IPS DF 6.9 (cell line): ENCODE results near the gene SEPHS1.
"Not testable (repeated sequence)": the region's sequence is repeated elsewhere in the genome, so short reads cannot be mapped to it uniquely, and the experiment has no call there.

Source experiments
- DNase-seq: peaks from one replicate; pipeline ENCODE4 v3.0.0-alpha.2; 2013; ENCODE audit warnings: low read depth, low spot score
- H3K27ac ChIP-seq: one replicate; pipeline ENCODE4 v1.5.1; 2013; ENCODE audit warnings: low read length, control low read depth
- H3K27me3 ChIP-seq: 2 replicates; pipeline ENCODE4 v1.6.1; 2013; ENCODE audit warnings: mild to moderate bottlenecking, low read length; ENCODE audit not compliant: control insufficient read depth, insufficient read depth
- H3K36me3 ChIP-seq: 2 replicates; pipeline ENCODE4 v1.6.1; 2013; ENCODE audit warnings: low read length; ENCODE audit not compliant: control insufficient read depth, insufficient read depth
- H3K4me1 ChIP-seq: 2 replicates; pipeline ENCODE4 v1.6.1; 2013; ENCODE audit warnings: low read length; ENCODE audit not compliant: control insufficient read depth, insufficient read depth
- H3K4me3 ChIP-seq: 2 replicates; pipeline ENCODE4 v1.5.1; 2013; ENCODE audit warnings: mild to moderate bottlenecking, low read length
- H3K9me3 ChIP-seq: 2 replicates; pipeline ENCODE4 v1.6.1; 2013; ENCODE audit warnings: low read length, inconsistent platforms; ENCODE audit not compliant: control insufficient read depth, insufficient read depth
- WGBS: extraction: QIAGEN DNeasy Blood & Tissue Kit; methylation state at CpG from one replicate; pipeline ENCODE4 v1.1.7; 2013; ENCODE audit warnings: mixed read lengths, missing lambda C conversion rate; ENCODE audit not compliant: insufficient read length, insufficient coverage; 5-methylcytosine and 5-hydroxymethylcytosine counted together

The SEPHS1 gene

GRCh38 chr10:13340626-13341376 is 7.3 kb downstream of the SEPHS1 start:
- WGBS: no CpG with 5 or more reads among the region's 12 CpGs
- Histone ChIP-seq H3K9me3 (no peaks in the 10 kb centered on the region), H3K27ac (no peak overlapping the region), H3K4me1 (peaks cover 4% of the 10 kb centered on the region), H3K4me3 (no peak overlapping the region), H3K27me3 (no peaks in the 10 kb centered on the region), H3K36me3 (peaks cover 24% of the 10 kb centered on the region; the same call in 1 of the 2 replicates)
- DNase-seq: no peak

DNA sequence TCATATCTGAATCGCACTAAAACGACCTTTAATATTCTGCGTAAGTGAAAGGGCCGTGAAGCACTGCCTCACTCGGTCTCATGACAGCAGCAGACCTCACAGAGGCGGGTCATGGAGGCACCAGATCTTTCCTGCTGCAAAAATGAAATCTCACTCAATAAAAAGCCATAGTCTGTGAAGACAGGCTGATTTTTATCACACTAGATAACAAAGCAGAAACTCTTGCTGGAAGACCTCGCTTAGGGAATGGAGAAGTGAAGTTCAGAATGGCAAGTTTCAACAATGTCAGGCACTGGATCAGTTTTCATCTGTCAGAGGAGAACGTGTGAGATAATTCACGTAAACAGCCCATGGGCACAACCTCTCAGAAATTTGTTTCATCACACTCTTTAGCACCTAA is 8.0 kb downstream of the SEPHS1 start:
- Histone ChIP-seq H3K4me3 (no peak overlapping the region), H3K27ac (no peak overlapping the region), H3K9me3 (no peaks in the 10 kb centered on the region), H3K36me3 (peaks cover 29% of the 10 kb centered on the region), H3K4me1 (peaks cover 4% of the 10 kb centered on the region), H3K27me3 (no peaks in the 10 kb centered on the region)
- no peak for DNase-seq
- no CpG with 5 or more reads among the region's 9 CpGs for whole genome bisulfite sequencing

DNA sequence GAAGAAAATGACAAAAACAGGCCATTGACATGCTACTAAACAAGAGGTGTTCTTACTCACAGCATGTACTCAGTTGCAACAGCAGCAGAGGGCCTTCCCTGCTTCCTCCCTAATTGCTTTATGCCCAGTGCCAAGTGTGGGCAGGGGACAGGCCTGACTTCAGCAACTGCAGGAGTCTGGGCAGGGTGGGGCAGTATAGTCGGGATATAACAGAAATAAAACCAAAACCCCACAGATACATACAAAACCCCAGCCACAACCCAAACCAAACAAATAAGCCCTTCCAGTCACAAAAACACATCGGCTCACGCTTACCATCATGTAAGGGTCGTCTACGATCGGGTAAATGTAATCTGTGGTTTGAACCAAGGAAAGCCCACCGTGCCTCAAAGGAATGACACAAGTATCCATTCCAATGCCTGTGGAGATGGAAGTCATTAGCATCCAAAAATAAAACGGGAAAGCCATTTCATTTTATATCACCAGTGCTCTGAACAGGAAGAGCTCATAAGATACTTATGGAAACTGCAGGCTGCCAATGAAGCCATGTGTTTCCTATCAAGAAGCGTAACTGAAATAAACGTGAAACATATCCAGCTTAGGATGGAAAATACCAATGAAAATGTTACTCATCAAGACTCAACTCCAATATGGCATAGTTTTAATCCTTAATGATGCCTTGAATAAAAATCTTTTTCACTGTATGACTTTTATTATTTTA is 9.5 kb downstream of the SEPHS1 start:
- H3K36me3 ChIP-seq: peaks cover 36% of the 10 kb centered on the region

DNA sequence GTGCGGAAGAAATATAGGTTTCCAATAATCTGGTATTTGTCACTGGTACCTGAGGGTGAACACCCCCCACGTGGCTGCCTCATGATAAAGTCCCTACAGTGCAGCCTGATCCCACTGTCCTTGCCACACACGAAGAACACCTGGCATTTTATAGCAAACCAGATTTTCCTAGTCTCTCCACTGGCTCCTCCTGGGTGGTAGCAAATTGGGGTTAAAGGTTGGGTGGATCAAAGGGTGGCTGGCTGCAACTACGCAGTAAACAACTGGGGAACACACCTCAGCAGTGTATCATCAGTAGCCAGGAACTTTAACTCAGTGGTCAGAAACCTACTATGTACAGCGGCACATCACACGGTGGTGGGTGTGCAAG is 10.3 kb downstream of the SEPHS1 start:
- no peaks in the 10 kb centered on the region for H3K9me3 ChIP-seq
- H3K27me3 ChIP-seq: no peaks in the 10 kb centered on the region
- no peak overlapping the region for H3K4me3 ChIP-seq
- DNase-seq: no peak
- peaks cover 2% of the 10 kb centered on the region; the same call in 1 of the 2 replicates for H3K4me1 ChIP-seq
- peaks cover 37% of the 10 kb centered on the region for H3K36me3 ChIP-seq
- WGBS: no CpG with 5 or more reads among the region's 6 CpGs
- no peak overlapping the region for H3K27ac ChIP-seq

More for the DNA sequence above, 9.5 kb downstream of the SEPHS1 start:
- Histone ChIP-seq H3K9me3 (no peaks in the 10 kb centered on the region), H3K4me3 (no peak overlapping the region), H3K27me3 (no peaks in the 10 kb centered on the region), H3K4me1 (peaks cover 2% of the 10 kb centered on the region; the same call in 1 of the 2 replicates), H3K27ac (no peak overlapping the region)
- no peak for DNase-seq
- no CpG with 5 or more reads among the region's 10 CpGs for WGBS

- Histone ChIP-seq H3K36me3 (peaks cover 38% of the 10 kb centered on the region), H3K27me3 (no peaks in the 10 kb centered on the region), H3K9me3 (no peaks in the 10 kb centered on the region), H3K4me3 (no peak overlapping the region), H3K27ac (no peak overlapping the region), H3K4me1 (peaks cover 2% of the 10 kb centered on the region; the same call in 1 of the 2 replicates)
- no CpG with 5 or more reads among the region's 4 CpGs for WGBS
- no peak for DNase-seq
Measured at GRCh38 chr10:13337128-13337826, 10.8 kb downstream of the SEPHS1 start.

- Histone ChIP-seq H3K36me3 (peaks cover 46% of the 10 kb centered on the region), H3K27me3 (no peaks in the 10 kb centered on the region), H3K9me3 (no peaks in the 10 kb centered on the region), H3K27ac (no peak overlapping the region), H3K4me3 (no peak overlapping the region), H3K4me1 (peaks cover 2% of the 10 kb centered on the region; the same call in 1 of the 2 replicates)
- no peak for DNase-seq
- no CpG with 5 or more reads among the region's 9 CpGs for WGBS
Measured at GRCh38 chr10:13335881-13336280, 12.2 kb downstream of the SEPHS1 start.

- Histone ChIP-seq H3K4me1 (peaks cover 2% of the 10 kb centered on the region; the same call in 1 of the 2 replicates), H3K9me3 (no peaks in the 10 kb centered on the region), H3K4me3 (no peak overlapping the region), H3K27ac (no peak overlapping the region), H3K27me3 (no peaks in the 10 kb centered on the region), H3K36me3 (peaks cover 46% of the 10 kb centered on the region)
- WGBS: no CpG with 5 or more reads among the region's 2 CpGs
- no peak for DNase-seq
Measured at GRCh38 chr10:13334556-13334955, 13.5 kb downstream of the SEPHS1 start.

DNA sequence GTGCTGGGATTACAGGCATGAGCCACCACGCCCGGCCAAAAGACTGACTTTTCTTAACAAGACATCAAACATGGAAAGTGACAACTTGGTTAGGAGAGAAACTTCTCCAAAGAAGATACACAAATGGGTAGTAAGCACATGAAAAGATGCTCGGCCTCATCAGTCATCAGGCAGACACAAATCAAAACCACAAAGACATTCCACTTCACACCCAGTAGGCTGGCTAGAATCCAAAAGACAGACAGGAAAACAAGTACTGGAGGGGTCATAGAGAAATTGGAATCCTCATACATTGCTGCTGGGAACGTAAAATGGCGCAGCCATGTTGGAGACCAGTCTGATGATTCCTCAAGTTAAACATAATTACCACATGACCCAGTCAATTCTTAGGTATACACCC is 16.4 kb downstream of the SEPHS1 start:
- no CpG with 5 or more reads among the region's 5 CpGs for WGBS
- H3K36me3 ChIP-seq: peaks cover 41% of the 10 kb centered on the region
- no peak for DNase-seq

DNA sequence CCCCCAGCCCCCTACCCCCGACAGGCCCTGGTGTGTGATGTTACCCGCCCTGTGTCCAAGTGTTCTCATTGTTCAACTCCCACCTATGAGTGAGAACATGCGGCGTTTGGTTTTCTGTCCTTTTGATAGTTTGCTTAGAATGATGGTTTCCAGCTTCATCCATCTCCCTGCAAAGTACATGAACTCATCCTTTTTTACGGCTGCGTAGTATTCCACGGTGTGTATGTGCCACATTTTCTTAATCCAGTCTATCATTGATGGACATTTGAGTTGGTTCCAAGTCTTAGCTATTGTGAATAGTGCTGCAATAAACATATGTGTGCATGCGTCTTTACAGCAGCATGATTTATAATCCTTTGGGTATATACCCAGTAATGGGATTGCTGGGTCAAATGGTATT is 17.1 kb downstream of the SEPHS1 start:
- DNase-seq, H3K4me1 ChIP-seq, H3K9me3 ChIP-seq, H3K27ac ChIP-seq, H3K27me3 ChIP-seq, H3K4me3 ChIP-seq: not testable (repeated sequence)
- H3K36me3 ChIP-seq: peaks cover 40% of the 10 kb centered on the region
- no CpG with 5 or more reads among the region's 8 CpGs for WGBS

More for the DNA sequence above, 16.4 kb downstream of the SEPHS1 start:
- Histone ChIP-seq H3K4me1 (no peaks in the 10 kb centered on the region), H3K4me3 (no peak overlapping the region), H3K27me3 (no peaks in the 10 kb centered on the region), H3K27ac (no peak overlapping the region), H3K9me3 (no peaks in the 10 kb centered on the region)

GRCh38 chr10:13329565-13329964 is 18.5 kb downstream of the SEPHS1 start:
- no peak for DNase-seq
- no peak overlapping the region for H3K27ac ChIP-seq
- H3K4me1 ChIP-seq: no peaks in the 10 kb centered on the region
- H3K27me3 ChIP-seq: no peaks in the 10 kb centered on the region
- peaks cover 35% of the 10 kb centered on the region; the same call in 1 of the 2 replicates for H3K36me3 ChIP-seq
- WGBS: 100% methylated on average over 2 of the region's 3 CpGs
- no peaks in the 10 kb centered on the region for H3K9me3 ChIP-seq
- no peak overlapping the region for H3K4me3 ChIP-seq
